HepG2 (cell line): ENCODE measurements around the gene ERMARD.

ENCODE experiments used
- MTERF4 ChIP-seq: sonication (generic); formaldehyde crosslinking; IDR thresholded peaks from 2 replicates; pipeline ENCODE4 v1.8.0; 2023; ENCODE audit warnings: mild to moderate bottlenecking, missing genetic modification reagents
- TF ChIP-seq, protein P1 (sequence below), 2 experiments: sonication (generic) in 1 of 2; formaldehyde crosslinking in 1 of 2; IDR thresholded peaks; 2 replicates each; pipeline versions ENCODE4 v1.5.1 to v1.6.1; 2011 to 2020; ENCODE audit warnings: borderline replicate concordance in 1 of 2, low read depth in 1 of 2, low read length in 1 of 2, mild to moderate bottlenecking in 1 of 2, missing genetic modification reagents in 1 of 2, moderate library complexity in 1 of 2
- TF ChIP-seq, protein P2 (sequence below): sonication (generic); formaldehyde crosslinking; IDR thresholded peaks from 2 replicates; pipeline ENCODE4 v1.5.1; 2020; ENCODE audit warnings: mild to moderate bottlenecking, missing genetic modification reagents

- no peak for TF ChIP-seq MTERF4 (CRISPR knock-in tag)
- TF ChIP-seq, protein P1, sequence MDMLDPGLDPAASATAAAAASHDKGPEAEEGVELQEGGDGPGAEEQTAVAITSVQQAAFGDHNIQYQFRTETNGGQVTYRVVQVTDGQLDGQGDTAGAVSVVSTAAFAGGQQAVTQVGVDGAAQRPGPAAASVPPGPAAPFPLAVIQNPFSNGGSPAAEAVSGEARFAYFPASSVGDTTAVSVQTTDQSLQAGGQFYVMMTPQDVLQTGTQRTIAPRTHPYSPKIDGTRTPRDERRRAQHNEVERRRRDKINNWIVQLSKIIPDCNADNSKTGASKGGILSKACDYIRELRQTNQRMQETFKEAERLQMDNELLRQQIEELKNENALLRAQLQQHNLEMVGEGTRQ (IDR thresholded peaks at IDR 0.05; ENCODE audit: low read depth, low read length), result no peak
- TF ChIP-seq, protein P1 (CRISPR knock-in tag; IDR thresholded peaks at IDR 0.05; ENCODE audit: borderline replicate concordance), result no peak
- TF ChIP-seq, protein P2, sequence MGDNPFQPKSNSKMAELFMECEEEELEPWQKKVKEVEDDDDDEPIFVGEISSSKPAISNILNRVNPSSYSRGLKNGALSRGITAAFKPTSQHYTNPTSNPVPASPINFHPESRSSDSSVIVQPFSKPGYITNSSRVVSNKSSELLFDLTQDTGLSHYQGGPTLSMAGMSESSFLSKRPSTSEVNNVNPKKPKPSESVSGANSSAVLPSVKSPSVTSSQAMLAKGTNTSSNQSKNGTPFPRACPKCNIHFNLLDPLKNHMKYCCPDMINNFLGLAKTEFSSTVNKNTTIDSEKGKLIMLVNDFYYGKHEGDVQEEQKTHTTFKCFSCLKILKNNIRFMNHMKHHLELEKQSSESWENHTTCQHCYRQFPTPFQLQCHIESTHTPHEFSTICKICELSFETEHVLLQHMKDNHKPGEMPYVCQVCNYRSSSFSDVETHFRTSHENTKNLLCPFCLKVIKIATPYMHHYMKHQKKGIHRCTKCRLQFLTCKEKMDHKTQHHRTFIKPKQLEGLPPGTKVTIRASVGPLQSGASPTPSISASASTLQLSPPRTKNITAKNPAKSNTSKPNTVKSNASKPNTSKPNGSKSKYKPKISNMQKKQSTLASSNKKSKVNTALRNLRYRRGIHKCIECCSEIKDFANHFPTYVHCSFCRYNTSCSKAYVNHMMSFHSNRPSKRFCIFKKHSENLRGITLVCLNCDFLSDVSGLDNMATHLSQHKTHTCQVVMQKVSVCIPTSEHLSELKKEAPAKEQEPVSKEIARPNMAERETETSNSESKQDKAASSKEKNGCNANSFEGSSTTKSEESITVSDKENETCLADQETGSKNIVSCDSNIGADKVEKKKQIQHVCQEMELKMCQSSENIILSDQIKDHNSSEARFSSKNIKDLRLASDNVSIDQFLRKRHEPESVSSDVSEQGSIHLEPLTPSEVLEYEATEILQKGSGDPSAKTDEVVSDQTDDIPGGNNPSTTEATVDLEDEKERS (CRISPR knock-in tag), result no peak
Observed at GRCh38 chr6:169824021-169824420, 72.6 kb downstream of the ERMARD start.
